ENCODE data around the gene IGSF11.
"Not testable (repeated sequence)": the region's sequence is repeated elsewhere in the genome, so short reads cannot be mapped to it uniquely, and the experiment has no call there.

The IGSF11 gene

DNA sequence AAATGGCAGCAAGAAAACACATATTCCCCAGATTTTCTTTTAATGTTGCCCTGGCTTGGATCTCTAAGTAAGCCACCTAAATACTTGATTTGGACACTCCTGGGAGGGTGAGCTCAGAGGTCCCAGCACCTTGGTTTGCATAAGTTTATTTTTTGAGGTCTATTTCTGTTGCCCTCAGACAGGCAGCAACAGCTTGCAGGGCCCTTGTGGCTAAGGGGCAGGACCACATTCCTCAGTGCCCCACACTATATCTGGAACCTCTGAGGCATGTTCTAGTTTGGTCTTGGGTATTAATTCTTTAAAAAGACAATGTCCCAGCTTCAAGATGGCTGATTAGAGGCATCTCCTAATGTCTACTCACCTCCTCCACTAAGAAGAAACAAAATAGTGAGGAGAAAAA is 57.5 kb downstream of the IGSF11 start:
- Histone ChIP-seq H3K4me1 (ENCODE audit: control insufficient read depth, insufficient read depth, low read length) (peaks cover 2% of the 10 kb centered on the region; the same call in 1 of the 2 replicates), H3K27me3 (ENCODE audit: control insufficient read depth, insufficient read depth, low read length) (no peaks in the 10 kb centered on the region), H3K4me3 (ENCODE audit: low read length) (no peak overlapping the region), H3K9me3 (ENCODE audit: control insufficient read depth, insufficient read depth, low read length) (no peaks in the 10 kb centered on the region), H3K36me3 (ENCODE audit: control insufficient read depth, insufficient read depth, low read length) (no peaks in the 10 kb centered on the region; the same call in 1 of the 2 replicates), H3K27ac (ENCODE audit: low read length) (no peak overlapping the region)
- DNase-seq (ENCODE audit: low read depth, low spot score), result no peak

- H3K4me3 ChIP-seq (ENCODE audit: low read length); H3K27ac ChIP-seq (ENCODE audit: low read length); H3K36me3 ChIP-seq (ENCODE audit: control insufficient read depth, insufficient read depth, low read length); DNase-seq (ENCODE audit: low read depth, low spot score); H3K4me1 ChIP-seq (ENCODE audit: control insufficient read depth, insufficient read depth, low read length); H3K27me3 ChIP-seq (ENCODE audit: control insufficient read depth, insufficient read depth, low read length); H3K9me3 ChIP-seq (ENCODE audit: control insufficient read depth, insufficient read depth, low read length): not testable (repeated sequence)
- no CpG with 5 or more reads among the region's 1 CpG for WGBS (ENCODE audit: insufficient coverage, insufficient read length)
Measured at GRCh38 chr3:118975476-118975875, 59.2 kb downstream of the IGSF11 start.

- DNase-seq (ENCODE audit: low read depth, low spot score), result no peak
- no peaks in the 10 kb centered on the region; the same call in 1 of the 2 replicates for H3K36me3 ChIP-seq (ENCODE audit: control insufficient read depth, insufficient read depth, low read length)
- no peaks in the 10 kb centered on the region for H3K27me3 ChIP-seq (ENCODE audit: control insufficient read depth, insufficient read depth, low read length)
- no peaks in the 10 kb centered on the region for H3K9me3 ChIP-seq (ENCODE audit: control insufficient read depth, insufficient read depth, low read length)
- H3K4me1 ChIP-seq (ENCODE audit: control insufficient read depth, insufficient read depth, low read length), result peaks cover 2% of the 10 kb centered on the region; the same call in 1 of the 2 replicates
- H3K4me3 ChIP-seq (ENCODE audit: low read length), result no peak overlapping the region
- no CpG with 5 or more reads among the region's 6 CpGs for WGBS (ENCODE audit: insufficient coverage, insufficient read length)
- no peak overlapping the region for H3K27ac ChIP-seq (ENCODE audit: low read length)
Measured at GRCh38 chr3:118974356-118975097, 60.1 kb downstream of the IGSF11 start.

DNA sequence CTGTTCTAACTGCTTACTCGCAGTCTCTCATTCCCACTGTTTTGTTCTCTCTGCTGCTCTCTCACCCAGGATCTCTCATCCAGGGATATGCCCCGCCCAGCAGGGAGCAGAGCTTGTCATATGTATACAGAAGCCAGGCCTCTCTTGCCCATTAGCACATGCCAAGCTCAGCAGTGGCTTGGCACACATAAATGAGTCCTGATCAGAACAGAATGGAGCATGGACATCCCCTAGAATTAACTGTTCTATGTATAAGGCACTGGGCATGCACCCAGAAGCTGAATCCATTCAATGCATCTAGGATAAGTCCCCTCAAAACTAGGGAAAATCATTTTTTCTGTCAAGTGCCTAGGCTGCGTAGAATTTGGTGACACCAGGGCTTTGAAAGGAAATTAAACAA is 61.6 kb downstream of the IGSF11 start:
- Histone ChIP-seq H3K4me1 (ENCODE audit: control insufficient read depth, insufficient read depth, low read length) (no peaks in the 10 kb centered on the region), H3K27me3 (ENCODE audit: control insufficient read depth, insufficient read depth, low read length) (no peaks in the 10 kb centered on the region), H3K4me3 (ENCODE audit: low read length) (no peak overlapping the region), H3K27ac (ENCODE audit: low read length) (no peak overlapping the region), H3K36me3 (ENCODE audit: control insufficient read depth, insufficient read depth, low read length) (no peaks in the 10 kb centered on the region; the same call in 1 of the 2 replicates), H3K9me3 (ENCODE audit: control insufficient read depth, insufficient read depth, low read length) (no peaks in the 10 kb centered on the region)
- no CpG with 5 or more reads among the region's 3 CpGs for WGBS (ENCODE audit: insufficient coverage, insufficient read length)
- no peak for DNase-seq (ENCODE audit: low read depth, low spot score)

GRCh38 chr3:118970819-118971218 is 63.8 kb downstream of the IGSF11 start:
- Histone ChIP-seq H3K27ac (ENCODE audit: low read length) (no peak overlapping the region), H3K4me1 (ENCODE audit: control insufficient read depth, insufficient read depth, low read length) (peaks cover 3% of the 10 kb centered on the region), H3K4me3 (ENCODE audit: low read length) (no peak overlapping the region), H3K36me3 (ENCODE audit: control insufficient read depth, insufficient read depth, low read length) (no peaks in the 10 kb centered on the region), H3K27me3 (ENCODE audit: control insufficient read depth, insufficient read depth, low read length) (no peaks in the 10 kb centered on the region), H3K9me3 (ENCODE audit: control insufficient read depth, insufficient read depth, low read length) (no peaks in the 10 kb centered on the region)
- DNase-seq (ENCODE audit: low read depth, low spot score), result no peak
- WGBS (ENCODE audit: insufficient coverage, insufficient read length), result no CpG with 5 or more reads among the region's 2 CpGs

- H3K9me3 ChIP-seq (ENCODE audit: control insufficient read depth, insufficient read depth, low read length), result no peaks in the 10 kb centered on the region
- H3K27ac ChIP-seq (ENCODE audit: low read length), result no peak overlapping the region
- WGBS (ENCODE audit: insufficient coverage, insufficient read length), result no CpG with 5 or more reads among the region's 2 CpGs
- H3K4me3 ChIP-seq (ENCODE audit: low read length), result no peak overlapping the region
- DNase-seq (ENCODE audit: low read depth, low spot score), result no peak
- H3K27me3 ChIP-seq (ENCODE audit: control insufficient read depth, insufficient read depth, low read length), result no peaks in the 10 kb centered on the region
- peaks cover 3% of the 10 kb centered on the region for H3K4me1 ChIP-seq (ENCODE audit: control insufficient read depth, insufficient read depth, low read length)
- H3K36me3 ChIP-seq (ENCODE audit: control insufficient read depth, insufficient read depth, low read length), result no peaks in the 10 kb centered on the region
Measured at GRCh38 chr3:118968640-118969039, 66.0 kb downstream of the IGSF11 start.

DNA sequence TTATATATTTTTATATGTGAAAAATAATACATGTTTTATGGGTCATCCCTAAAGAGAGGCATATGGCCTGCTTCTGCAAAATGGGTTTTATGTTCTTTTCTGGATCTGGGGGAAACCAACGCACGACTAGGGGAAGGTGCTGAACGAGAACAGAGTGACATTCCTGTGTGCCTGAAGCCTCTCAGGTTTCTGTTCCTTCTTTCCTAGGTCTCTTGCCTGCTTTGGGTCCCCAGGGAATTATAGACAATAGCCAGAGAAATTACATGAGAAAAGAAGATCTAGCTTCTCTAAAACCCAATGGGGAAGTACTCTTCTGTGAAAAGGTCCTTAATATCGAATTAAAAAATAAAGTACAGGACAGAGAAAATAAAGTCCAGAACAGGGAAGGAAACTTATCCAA is 66.5 kb downstream of the IGSF11 start:
- H3K36me3 ChIP-seq (ENCODE audit: control insufficient read depth, insufficient read depth, low read length), result no peaks in the 10 kb centered on the region
- H3K4me1 ChIP-seq (ENCODE audit: control insufficient read depth, insufficient read depth, low read length), result peaks cover 3% of the 10 kb centered on the region
- H3K27ac ChIP-seq (ENCODE audit: low read length), result no peak overlapping the region
- no peaks in the 10 kb centered on the region for H3K27me3 ChIP-seq (ENCODE audit: control insufficient read depth, insufficient read depth, low read length)
- no peak for DNase-seq (ENCODE audit: low read depth, low spot score)
- H3K9me3 ChIP-seq (ENCODE audit: control insufficient read depth, insufficient read depth, low read length), result no peaks in the 10 kb centered on the region
- WGBS (ENCODE audit: insufficient coverage, insufficient read length), result no CpG with 5 or more reads among the region's 4 CpGs
- no peak overlapping the region for H3K4me3 ChIP-seq (ENCODE audit: low read length)

DNA sequence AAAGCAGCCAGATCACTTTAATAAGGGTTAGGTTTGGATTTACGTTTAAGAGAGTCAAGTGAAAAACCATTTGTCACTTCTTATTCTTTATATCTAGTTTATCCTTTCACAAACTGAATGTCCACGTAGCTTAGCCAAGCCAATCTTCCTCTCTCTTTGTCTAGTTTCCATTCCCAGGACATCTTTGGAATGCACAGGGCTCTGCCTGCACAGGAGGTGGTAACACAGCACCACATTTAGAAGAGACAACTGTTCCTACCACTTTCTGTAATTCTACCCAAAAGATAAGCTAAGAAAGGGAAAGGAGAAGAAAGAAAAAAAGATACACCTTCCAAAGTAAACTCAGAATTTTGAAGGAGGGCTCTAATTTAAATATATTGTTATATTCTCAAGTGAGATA is 67.9 kb downstream of the IGSF11 start:
- H3K9me3 ChIP-seq (ENCODE audit: control insufficient read depth, insufficient read depth, low read length), result no peaks in the 10 kb centered on the region
- no peaks in the 10 kb centered on the region for H3K36me3 ChIP-seq (ENCODE audit: control insufficient read depth, insufficient read depth, low read length)
- H3K4me1 ChIP-seq (ENCODE audit: control insufficient read depth, insufficient read depth, low read length), result peaks cover 3% of the 10 kb centered on the region
- no peak for DNase-seq (ENCODE audit: low read depth, low spot score)
- WGBS (ENCODE audit: insufficient coverage, insufficient read length), result no CpG with 5 or more reads among the region's 2 CpGs
- no peak overlapping the region for H3K27ac ChIP-seq (ENCODE audit: low read length)
- no peaks in the 10 kb centered on the region for H3K27me3 ChIP-seq (ENCODE audit: control insufficient read depth, insufficient read depth, low read length)
- H3K4me3 ChIP-seq (ENCODE audit: low read length), result no peak overlapping the region

DNA sequence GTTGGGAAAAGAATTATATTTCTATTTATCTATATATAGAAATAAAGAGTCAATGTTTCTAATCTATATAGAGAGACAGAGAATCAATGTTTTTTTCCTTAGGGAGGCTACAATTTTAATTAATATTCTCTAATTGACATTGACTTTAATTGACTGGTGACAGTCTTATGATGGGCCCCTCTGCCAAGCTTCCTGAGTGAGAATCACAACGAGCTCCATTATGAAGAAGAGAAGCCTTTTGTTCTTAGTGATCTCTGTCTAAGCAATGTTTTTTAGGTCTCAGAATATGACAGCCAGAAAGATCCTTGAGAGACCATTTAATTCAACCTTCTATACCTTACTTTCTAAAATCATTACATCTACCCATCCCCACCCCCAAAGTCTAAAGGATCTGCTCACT is 70.9 kb downstream of the IGSF11 start:
- no CpG with 5 or more reads among the region's 1 CpG for WGBS (ENCODE audit: insufficient coverage, insufficient read length)
- peaks cover 4% of the 10 kb centered on the region for H3K4me1 ChIP-seq (ENCODE audit: control insufficient read depth, insufficient read depth, low read length)
- no peaks in the 10 kb centered on the region for H3K9me3 ChIP-seq (ENCODE audit: control insufficient read depth, insufficient read depth, low read length)
- H3K27ac ChIP-seq (ENCODE audit: low read length), result no peak overlapping the region
- no peaks in the 10 kb centered on the region for H3K36me3 ChIP-seq (ENCODE audit: control insufficient read depth, insufficient read depth, low read length)
- no peak for DNase-seq (ENCODE audit: low read depth, low spot score)
- no peak overlapping the region for H3K4me3 ChIP-seq (ENCODE audit: low read length)
- H3K27me3 ChIP-seq (ENCODE audit: control insufficient read depth, insufficient read depth, low read length), result no peaks in the 10 kb centered on the region

DNA sequence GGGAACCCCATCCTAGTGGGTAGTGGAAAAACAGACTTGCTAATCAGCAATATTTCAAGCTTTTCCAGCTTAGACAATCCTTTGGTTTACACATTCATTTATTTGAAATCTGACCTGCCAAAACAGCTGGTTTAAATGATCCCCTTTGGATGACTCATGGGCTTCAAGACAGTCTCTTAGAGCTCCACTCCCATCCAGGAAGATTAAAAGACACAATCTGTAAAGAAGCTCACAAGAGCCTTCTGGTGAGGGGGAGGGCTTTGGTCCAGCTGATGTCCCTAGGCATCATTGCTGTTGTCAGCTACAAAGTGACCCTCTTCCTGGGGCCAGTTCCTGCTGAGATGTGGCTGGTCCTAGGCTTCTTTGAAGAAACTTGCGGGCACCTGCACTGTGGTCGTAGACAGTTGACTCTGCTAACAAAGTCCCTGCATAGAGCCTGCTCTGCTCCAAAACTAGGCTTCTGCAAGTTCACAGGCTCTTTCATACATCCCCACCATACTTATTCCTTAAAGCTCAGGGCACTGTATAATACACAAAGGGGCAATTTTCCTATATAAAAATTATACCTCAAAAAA is 73.7 kb downstream of the IGSF11 start:
- Histone ChIP-seq H3K4me1 (ENCODE audit: control insufficient read depth, insufficient read depth, low read length) (peaks cover 1% of the 10 kb centered on the region; the same call in 1 of the 2 replicates), H3K4me3 (ENCODE audit: low read length) (no peak overlapping the region), H3K27ac (ENCODE audit: low read length) (no peak overlapping the region), H3K9me3 (ENCODE audit: control insufficient read depth, insufficient read depth, low read length) (no peaks in the 10 kb centered on the region), H3K36me3 (ENCODE audit: control insufficient read depth, insufficient read depth, low read length) (no peaks in the 10 kb centered on the region), H3K27me3 (ENCODE audit: control insufficient read depth, insufficient read depth, low read length) (no peaks in the 10 kb centered on the region)
- WGBS (ENCODE audit: insufficient coverage, insufficient read length), result no CpG with 5 or more reads among the region's 2 CpGs
- DNase-seq (ENCODE audit: low read depth, low spot score), result no peak

All from iPS DF 6.9 (cell line).